ENCODE data around the gene SORBS1.

GRCh38 chr10:95265572-95265971 lies 295.6 kb downstream of the SORBS1 start:
- no peak for TF ChIP-seq JUN (IDR thresholded peaks at IDR 0.05; ENCODE audit: borderline replicate concordance, insufficient read depth, insufficient read length, low read depth)
- TF ChIP-seq POLR2A (IDR thresholded peaks at IDR 0.05; ENCODE audit: low read depth, low read length): no peak
- no peak for TF ChIP-seq CTCF (IDR thresholded peaks at IDR 0.05; ENCODE audit: extremely low read depth in 1 of 2, insufficient read depth in 1 of 2, low read depth in 1 of 2, low read length in 2 of 2)
- TF ChIP-seq MAX (IDR thresholded peaks at IDR 0.05; ENCODE audit: insufficient read depth, insufficient read length): no peak
- TF ChIP-seq POLR2AphosphoS5 (IDR thresholded peaks at IDR 0.05; ENCODE audit: insufficient read depth, low read depth, low read length): no peak
- TF ChIP-seq EZH2 (IDR thresholded peaks at IDR 0.05; ENCODE audit: borderline replicate concordance, low read depth, low read length, severe bottlenecking): no peak
- no peak for TF ChIP-seq MYC (IDR thresholded peaks at IDR 0.05; ENCODE audit: low read depth, low read length)

Measured in endothelial cell of umbilical vein (primary cell).